Transverse colon (tissue), 4 donors: ENCODE data around the gene PDPN. TPM values are rescaled to one million over a fixed set of nuclear protein-coding genes. Genes with fewer than 3 reads are reported as not detected.

Experiments used
- DNase-seq: peaks from one replicate; pipeline ENCODE4 v3.0.0-alpha.2; 2019
- H3K27ac ChIP-seq, 4 donors: fragments of 200-600 bp; sonication (generic); 2 replicates each; pipeline ENCODE4 v1.5.1; 2016 to 2018; ENCODE audit warnings: inconsistent platforms in 4 of 4
- H3K27me3 ChIP-seq: fragments of 200-600 bp; sonication (generic); 2 replicates; pipeline ENCODE4 v1.5.1; 2017; ENCODE audit warnings: inconsistent platforms
- H3K36me3 ChIP-seq, 4 donors: fragments of 200-600 bp; sonication (generic); 2 replicates each; pipeline ENCODE4 v1.5.1; 2017 to 2019; ENCODE audit warnings: inconsistent platforms in 4 of 4
- H3K4me1 ChIP-seq, 4 donors: fragments of 200-600 bp; sonication (generic); 2 replicates each; pipeline ENCODE4 v1.5.1; 2017 to 2020; ENCODE audit warnings: inconsistent platforms in 4 of 4
- H3K4me3 ChIP-seq, 4 donors: fragments of 200-600 bp; sonication (generic); 1 replicate in 1 of 4; 2 replicates in 3 of 4; pipeline versions ENCODE4 v1.5.1 to v1.6.1; 2017 to 2019; ENCODE audit warnings: inconsistent platforms in 4 of 4
- H3K9me3 ChIP-seq, 2 donors: fragments of 200-600 bp; sonication (generic); 2 replicates each; pipeline ENCODE4 v1.5.1; 2017 to 2019; ENCODE audit warnings: inconsistent platforms in 2 of 2
- EP300 ChIP-seq: sonication (generic); formaldehyde crosslinking; IDR thresholded peaks from one replicate; pipeline ENCODE4 v1.6.1; 2017; ENCODE audit warnings: antibody characterized with exemption, low read depth
- POLR2A ChIP-seq: fragments of 450-650 bp; IDR thresholded peaks from one replicate; pipeline ENCODE4 v1.6.1; 2016; ENCODE audit warnings: antibody characterized with exemption, mild to moderate bottlenecking, moderate library complexity
- POLR2AphosphoS5 ChIP-seq, 3 donors: sonication (generic); formaldehyde crosslinking; IDR thresholded peaks; one replicate each; pipeline ENCODE4 v1.6.1; 2016; ENCODE audit warnings: antibody characterized with exemption in 3 of 3
- WGBS, 2 donors: methylation state at CpG; one replicate each; pipeline ENCODE4 v1.1.5; 2018; ENCODE audit warnings: low coverage in 1 of 2; 5-methylcytosine and 5-hydroxymethylcytosine counted together
- in situ Hi-C, 4 donors: fragments of 200-750 bp; cut with MboI; loops; one replicate each; pipeline versions ENCODE4 v1.15.0 to v1.15.1; 2017; ENCODE audit warnings: low sequenced_read_pairs in 3 of 4, low pct_ligation_motif_present in 1 of 4, low pct_unique_long_range_greater_than_20kb in 1 of 4
- intact Hi-C: fragments of 100-400 bp; cut with DNase I; formaldehyde crosslinking; loops from one replicate; pipeline ENCODE4 v1.15.1; 2023; ENCODE audit warnings: low total_unique reads
- total RNA-seq, 4 donors: library from RNA; depleted of rRNA; stranded (reverse); fragments of >200 nt; gene quantifications; one replicate each; pipeline ENCODE4 v1.1.0, GENCODE V29; 2016
- TF ChIP-seq, protein P1 (sequence below), 5 experiments: fragments of 200-600 bp in 3 of 5; fragments of 450-650 bp in 2 of 5; sonication (generic) in 3 of 5; IDR thresholded peaks; 1 replicate in 2 of 5; 2 replicates in 3 of 5; pipeline ENCODE4 v1.5.1; 2016 to 2017; ENCODE audit warnings: antibody characterized with exemption in 5 of 5, inconsistent platforms in 3 of 5, mild to moderate bottlenecking in 2 of 5, moderate library complexity in 1 of 5

Gene PDPN
- total RNA-seq, 4 donors from 2014 or later: 3.4 to 11.7 (median 5.6) TPM

DNA sequence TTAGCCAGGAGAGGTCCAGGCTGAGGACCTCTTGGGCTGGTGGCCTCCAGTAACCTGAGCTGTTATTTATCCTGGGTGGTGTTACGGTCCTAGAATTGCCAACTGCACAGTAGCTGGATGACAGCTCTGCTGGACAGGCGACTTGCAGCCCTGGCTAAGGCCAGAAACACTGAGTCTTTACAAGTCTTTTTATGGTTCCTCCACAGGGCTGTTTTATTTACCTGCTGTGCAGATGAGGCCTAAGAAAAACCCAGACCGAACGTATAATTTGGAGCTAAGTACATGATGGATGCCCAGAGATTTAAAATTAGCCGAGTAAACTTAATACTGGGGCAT is 39.4 kb upstream of the PDPN start:
- H3K27me3 ChIP-seq: no peaks in the 10 kb centered on the region
- in situ Hi-C loops: no loop called here
- intact Hi-C loops: no loop called here
- TF ChIP-seq, protein P1, sequence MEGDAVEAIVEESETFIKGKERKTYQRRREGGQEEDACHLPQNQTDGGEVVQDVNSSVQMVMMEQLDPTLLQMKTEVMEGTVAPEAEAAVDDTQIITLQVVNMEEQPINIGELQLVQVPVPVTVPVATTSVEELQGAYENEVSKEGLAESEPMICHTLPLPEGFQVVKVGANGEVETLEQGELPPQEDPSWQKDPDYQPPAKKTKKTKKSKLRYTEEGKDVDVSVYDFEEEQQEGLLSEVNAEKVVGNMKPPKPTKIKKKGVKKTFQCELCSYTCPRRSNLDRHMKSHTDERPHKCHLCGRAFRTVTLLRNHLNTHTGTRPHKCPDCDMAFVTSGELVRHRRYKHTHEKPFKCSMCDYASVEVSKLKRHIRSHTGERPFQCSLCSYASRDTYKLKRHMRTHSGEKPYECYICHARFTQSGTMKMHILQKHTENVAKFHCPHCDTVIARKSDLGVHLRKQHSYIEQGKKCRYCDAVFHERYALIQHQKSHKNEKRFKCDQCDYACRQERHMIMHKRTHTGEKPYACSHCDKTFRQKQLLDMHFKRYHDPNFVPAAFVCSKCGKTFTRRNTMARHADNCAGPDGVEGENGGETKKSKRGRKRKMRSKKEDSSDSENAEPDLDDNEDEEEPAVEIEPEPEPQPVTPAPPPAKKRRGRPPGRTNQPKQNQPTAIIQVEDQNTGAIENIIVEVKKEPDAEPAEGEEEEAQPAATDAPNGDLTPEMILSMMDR (IDR thresholded peaks at IDR 0.05): no peak
- TF ChIP-seq EP300 (no peak), POLR2A (no peak), POLR2AphosphoS5 (IDR thresholded peaks at IDR 0.05) (no peak)
- no peak for DNase-seq
- H3K9me3 ChIP-seq: no peaks in the 10 kb centered on the region
- H3K4me3 ChIP-seq: no peak overlapping the region
- H3K36me3 ChIP-seq: no peaks in the 10 kb centered on the region
- H3K27ac ChIP-seq: peak overlapping the region in 2 of 4 donors; percentile 29 to 64
- 69 to 83% methylated on average over 1 to 5 of the region's 5 CpGs for WGBS, 2 donors
- no peaks in the 10 kb centered on the region for H3K4me1 ChIP-seq

DNA sequence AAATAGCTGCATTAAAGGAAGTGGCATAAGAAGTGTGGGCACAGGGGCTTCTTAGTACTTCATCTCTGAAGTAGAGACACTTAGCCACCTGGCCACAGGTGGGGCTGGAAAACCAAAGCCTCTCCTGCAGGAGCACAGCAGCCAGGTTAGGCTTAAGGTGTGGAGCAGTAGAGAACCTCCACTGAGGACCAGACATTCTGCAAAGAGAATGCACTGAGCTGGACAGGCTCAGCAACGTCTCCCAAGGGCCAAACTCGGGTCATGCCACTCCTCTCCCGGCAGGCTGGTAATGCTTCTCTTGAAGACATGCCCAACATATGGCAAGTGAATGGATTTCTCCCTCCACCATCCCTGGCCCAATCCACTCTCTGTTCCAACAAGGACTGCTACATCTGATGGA is 36.8 kb upstream of the PDPN start:
- Histone ChIP-seq H3K27me3 (no peaks in the 10 kb centered on the region), H3K9me3 (no peaks in the 10 kb centered on the region), H3K27ac (no peak overlapping the region), H3K36me3 (no peaks in the 10 kb centered on the region), H3K4me3 (no peak overlapping the region), H3K4me1 (no peaks in the 10 kb centered on the region)
- 36 to 64% methylated on average over 3 of the region's 3 CpGs for WGBS, 2 donors
- TF ChIP-seq, protein P1 (IDR thresholded peaks at IDR 0.05): no peak
- DNase-seq: no peak
- intact Hi-C loops (no loop called here), in situ Hi-C loops (no loop called here)

DNA sequence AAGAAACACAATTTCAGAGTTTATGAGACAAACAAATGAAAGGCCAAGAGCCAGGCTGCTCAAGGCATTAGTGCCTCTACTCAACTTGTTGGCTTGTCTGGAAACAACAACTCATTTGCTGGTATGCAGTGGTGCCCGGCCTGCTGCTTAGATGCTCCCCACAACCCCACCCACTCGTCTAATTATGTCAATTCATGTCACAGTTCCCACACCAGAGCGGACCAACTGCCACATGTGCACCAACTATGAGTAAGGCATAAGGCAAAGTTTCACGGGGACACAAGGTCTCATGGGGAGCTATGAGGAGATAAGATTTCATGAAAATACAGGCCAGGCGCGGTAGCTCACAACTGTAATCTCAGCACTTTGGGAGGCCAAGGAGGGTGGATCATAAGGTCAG is 35.4 kb upstream of the PDPN start:
- no peaks in the 10 kb centered on the region for H3K4me1 ChIP-seq
- H3K27ac ChIP-seq: no peak overlapping the region
- H3K9me3 ChIP-seq: no peaks in the 10 kb centered on the region
- no peaks in the 10 kb centered on the region for H3K36me3 ChIP-seq
- in situ Hi-C loops (no loop called here), intact Hi-C loops (no loop called here)
- H3K4me3 ChIP-seq: no peak overlapping the region
- TF ChIP-seq POLR2A (no peak), EP300 (no peak), POLR2AphosphoS5 (IDR thresholded peaks at IDR 0.05) (no peak)
- TF ChIP-seq, protein P1 (IDR thresholded peaks at IDR 0.05): no peak
- no peak for DNase-seq
- H3K27me3 ChIP-seq: no peaks in the 10 kb centered on the region
- WGBS, 2 donors: 74 to 86% methylated on average over 1 to 6 of the region's 6 CpGs

DNA sequence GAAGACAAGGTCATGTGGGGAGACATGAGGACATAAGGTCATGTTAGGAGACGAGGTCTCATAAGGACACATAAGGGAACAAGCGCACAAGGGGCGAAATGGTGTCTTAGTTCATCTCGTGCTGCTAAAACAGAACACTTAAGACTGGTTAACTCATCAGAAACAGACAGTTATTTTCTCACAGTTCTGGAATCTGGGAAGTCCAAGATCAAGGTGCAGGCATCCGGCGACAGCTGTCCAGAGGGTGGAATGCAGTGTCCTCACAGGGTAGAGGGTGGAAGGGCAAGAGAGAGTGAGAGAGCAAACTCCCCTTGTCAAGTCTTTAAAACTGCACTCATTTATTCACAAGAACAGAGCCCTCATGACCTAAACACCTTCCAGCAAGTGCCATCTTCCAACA is 34.6 kb upstream of the PDPN start:
- Histone ChIP-seq H3K27me3 (no peaks in the 10 kb centered on the region), H3K36me3 (no peaks in the 10 kb centered on the region), H3K27ac (no peak overlapping the region), H3K4me1 (no peaks in the 10 kb centered on the region), H3K4me3 (no peak overlapping the region), H3K9me3 (no peaks in the 10 kb centered on the region)
- 80 to 87% methylated on average over 4 to 6 of the region's 6 CpGs for WGBS, 2 donors
- TF ChIP-seq, protein P1 (IDR thresholded peaks at IDR 0.05): no peak
- TF ChIP-seq POLR2A (no peak), EP300 (no peak), POLR2AphosphoS5 (IDR thresholded peaks at IDR 0.05) (no peak)
- intact Hi-C loops: no loop called here
- in situ Hi-C loops: no loop called here
- DNase-seq: no peak
